HCT116 (cell line): Measurements from ENCODE around the gene DTNBP1. TPM values are rescaled to one million over a fixed set of nuclear protein-coding genes. Genes with fewer than 3 reads are reported as not detected.

Source experiments
- ATAC-seq: fragments of 200-7000 bp; cut with Tn5 transposase; 2 replicates; pipeline ENCODE4 v1.9.1; 2020; ENCODE audit warnings: mild to moderate bottlenecking, moderate library complexity
- BruUV-seq: library from RNA; stranded (reverse); fragments of 400-500 nt; replicated peaks from 2 replicates; lab custom pipeline; 2021; lab: Mats Ljungman, UMichigan
- CTCF ChIA-PET: fragments of 300-600 bp; sonication (Branson Sonifier 250); formaldehyde crosslinking; loops from one replicate; lab custom pipeline; 2021; ENCODE audit warnings: antibody characterized with exemption; lab: Charles Lee
- POLR2A ChIA-PET: fragments of 300-600, 350-600 bp; sonication (Branson Sonifier 250); formaldehyde crosslinking; loops from one replicate; lab custom pipeline; 2021; ENCODE audit warnings: antibody characterized with exemption; lab: Charles Lee
- RAD21 ChIA-PET, 2 experiments: fragments of 300-600 bp; sonication (Branson Sonifier 250); formaldehyde crosslinking; loops; one replicate each; lab custom pipeline; 2023; ENCODE audit warnings: low total read pairs in 2 of 2; ENCODE audit not compliant: uncharacterized antibody in 2 of 2, unreplicated experiment in 2 of 2, low non-redundant PET in 1 of 2; lab: Charles Lee
- DNase-seq: peaks from one replicate; pipeline ENCODE4 v3.0.0-alpha.2; 2010; ENCODE audit warnings: low read depth, low spot score
- H2AFZ ChIP-seq: fragments of 200-600 bp; shearing (Covaris generic), sonication (generic); 2 replicates; pipeline ENCODE4 v1.6.1; 2017; ENCODE audit warnings: low read depth, mixed run types, mixed read lengths, antibody characterized with exemption, low read length; ENCODE audit not compliant: poor library complexity, severe bottlenecking
- H3K27ac ChIP-seq: 2 replicates; pipeline ENCODE4 v1.5.1; 2012; ENCODE audit warnings: low read depth, low read length
- H3K27me3 ChIP-seq: fragments of 200-600 bp; sonication (generic); 2 replicates; pipeline ENCODE4 v1.6.1; 2016; ENCODE audit warnings: mixed run types, low read length, mixed read lengths; ENCODE audit not compliant: insufficient read depth
- H3K36me3 ChIP-seq, 2 experiments: fragments of 200-500 bp in 1 of 2; fragments of 200-600 bp in 1 of 2; sonication (Bioruptor generic) in 1 of 2; sonication (generic) in 1 of 2; 2 replicates each; pipeline versions ENCODE4 v1.5.1 to v1.6.1; 2014 to 2016; ENCODE audit warnings: low read length in 2 of 2, inconsistent platforms in 1 of 2, mixed read lengths in 1 of 2, mixed run types in 1 of 2; ENCODE audit not compliant: insufficient read depth in 2 of 2, control insufficient read depth in 1 of 2
- H3K4me1 ChIP-seq, 2 experiments: fragments of 200-600 bp in 1 of 2; sonication (generic) in 1 of 2; 2 replicates each; pipeline versions ENCODE4 v1.5.1 to v1.6.1; 2012 to 2017; ENCODE audit warnings: low read length in 2 of 2, inconsistent platforms in 1 of 2, mild to moderate bottlenecking in 1 of 2, mixed read lengths in 1 of 2, mixed run types in 1 of 2, moderate library complexity in 1 of 2; ENCODE audit not compliant: insufficient read depth in 2 of 2, control insufficient read depth in 1 of 2
- H3K4me2 ChIP-seq: fragments of 200-600 bp; sonication (generic); 2 replicates; pipeline ENCODE4 v1.6.1; 2017; ENCODE audit warnings: mixed run types, low read length, mixed read lengths
- H3K4me3 ChIP-seq, 2 experiments: fragments of 200-600 bp in 1 of 2; sonication (generic) in 1 of 2; replicated peaks in 1 of 2; 2 replicates each; pipeline ENCODE4 v1.5.1; 2011 to 2016; ENCODE audit warnings: low read length in 2 of 2, control low read depth in 1 of 2, low read depth in 1 of 2, mild to moderate bottlenecking in 1 of 2, mixed read lengths in 1 of 2, mixed run types in 1 of 2
- H3K79me2 ChIP-seq: fragments of 200-600 bp; sonication (generic); 2 replicates; pipeline ENCODE4 v1.6.1; 2017; ENCODE audit warnings: mild to moderate bottlenecking, mixed run types, low read length, moderate library complexity, mixed read lengths; ENCODE audit not compliant: insufficient read depth
- H3K9ac ChIP-seq: fragments of 200-600 bp; sonication (generic); 2 replicates; pipeline ENCODE4 v1.6.1; 2016; ENCODE audit warnings: low read length, mixed read lengths
- H3K9me2 ChIP-seq: fragments of 200-600 bp; sonication (generic), shearing (Covaris generic); 2 replicates; pipeline ENCODE4 v1.6.1; 2017; ENCODE audit warnings: mixed run types, mild to moderate bottlenecking, moderate library complexity; ENCODE audit not compliant: insufficient read depth
- H3K9me3 ChIP-seq, 2 experiments: fragments of 200-500 bp in 1 of 2; fragments of 200-600 bp in 1 of 2; sonication (Bioruptor generic) in 1 of 2; sonication (generic) in 1 of 2; 2 replicates each; pipeline ENCODE4 v1.6.1; 2014 to 2017; ENCODE audit warnings: low read length in 2 of 2, mixed read lengths in 2 of 2, inconsistent platforms in 1 of 2, low read depth in 1 of 2, mild to moderate bottlenecking in 1 of 2, mixed run types in 1 of 2, moderate library complexity in 1 of 2; ENCODE audit not compliant: control insufficient read depth in 1 of 2, insufficient read depth in 1 of 2
- H4K20me1 ChIP-seq: fragments of 200-600 bp; sonication (generic), shearing (Covaris generic); 2 replicates; pipeline ENCODE4 v1.6.1; 2017; ENCODE audit warnings: mixed run types, mild to moderate bottlenecking, moderate library complexity; ENCODE audit not compliant: insufficient read depth
- ATF3 ChIP-seq: IDR thresholded peaks from 2 replicates; pipeline ENCODE4 v1.6.1; 2012
- CEBPB ChIP-seq: IDR thresholded peaks from 2 replicates; pipeline ENCODE4 v1.6.1; 2012; ENCODE audit warnings: low read depth
- EGR1 ChIP-seq: IDR thresholded peaks from 2 replicates; pipeline ENCODE4 v1.6.1; 2012; ENCODE audit warnings: low read depth
- ELF1 ChIP-seq: IDR thresholded peaks from 2 replicates; pipeline ENCODE4 v1.6.1; 2012; ENCODE audit warnings: low read depth, borderline replicate concordance
- EZH2phosphoT487 ChIP-seq: fragments of 200-600 bp; IDR thresholded peaks from 2 replicates; pipeline ENCODE4 v1.6.1; 2018; ENCODE audit warnings: antibody characterized with exemption, borderline replicate concordance
- JUND ChIP-seq: IDR thresholded peaks from 2 replicates; pipeline ENCODE4 v1.6.1; 2012
- POLR2A ChIP-seq: IDR thresholded peaks from 2 replicates; pipeline ENCODE4 v1.7.0; 2011; ENCODE audit warnings: borderline replicate concordance; ENCODE audit not compliant: insufficient read depth, insufficient read length; ENCODE audit errors: extremely low read depth
- POLR2AphosphoS5 ChIP-seq: IDR thresholded peaks from 2 replicates; pipeline ENCODE4 v1.6.1; 2011; ENCODE audit warnings: mild to moderate bottlenecking, low read depth, low read length, moderate library complexity
- RAD21 ChIP-seq: IDR thresholded peaks from 2 replicates; pipeline ENCODE4 v1.6.1; 2012; ENCODE audit warnings: low read depth, mild to moderate bottlenecking
- SRF ChIP-seq: IDR thresholded peaks from 2 replicates; pipeline ENCODE4 v1.6.1; 2012; ENCODE audit warnings: low read depth
- TCF7L2 ChIP-seq: IDR thresholded peaks from 2 replicates; pipeline ENCODE4 v1.7.0; 2011; ENCODE audit warnings: borderline replicate concordance, inconsistent platforms; ENCODE audit not compliant: insufficient read depth, insufficient read length; ENCODE audit errors: extremely low read depth
- YY1 ChIP-seq: IDR thresholded peaks from 2 replicates; pipeline ENCODE4 v1.6.1; 2011; ENCODE audit warnings: low read length, low read depth, moderate library complexity, mild to moderate bottlenecking; ENCODE audit not compliant: insufficient replicate concordance; ENCODE audit errors: extremely low read depth
- ZFX ChIP-seq: fragments of 450-650 bp; IDR thresholded peaks from 2 replicates; pipeline ENCODE4 v1.6.1; 2017
- ZNF274 ChIP-seq: fragments of 200-500 bp; sonication (Bioruptor generic); IDR thresholded peaks from 2 replicates; pipeline ENCODE4 v1.6.1; 2014; ENCODE audit warnings: mild to moderate bottlenecking, low read depth, low read length, inconsistent platforms
- intact Hi-C: fragments of 100-400 bp; cut with micrococcal nuclease; formaldehyde crosslinking; loops from 2 replicates; pipeline ENCODE4 v1.10.0; 2022
- total RNA-seq: library from RNA; stranded (reverse); gene quantifications from one replicate; pipeline ENCODE4 v1.2.1, GENCODE V29; 2021; ENCODE audit not compliant: unreplicated experiment
- TF ChIP-seq, protein P1 (sequence below): IDR thresholded peaks from 2 replicates; pipeline ENCODE4 v1.6.1; 2012
- TF ChIP-seq, protein P2 (sequence below): IDR thresholded peaks from 2 replicates; pipeline ENCODE4 v1.6.1; 2011; ENCODE audit warnings: mild to moderate bottlenecking, low read length, moderate library complexity; ENCODE audit not compliant: insufficient replicate concordance; ENCODE audit errors: extremely low read depth

Gene DTNBP1
- total RNA-seq, 1 experiment from 2014 or later: 16.7 TPM

- Histone ChIP-seq H3K9me2 (no peaks in the 10 kb centered on the region; the same call in 1 of the 2 replicates), H3K79me2 (peaks cover 10% of the 10 kb centered on the region; the same call in 1 of the 2 replicates), H3K27me3 (no peaks in the 10 kb centered on the region), H3K9ac (no peak overlapping the region), H3K4me2 (no peak overlapping the region), H3K27ac (no peak overlapping the region), H3K4me1 (no peaks in the 10 kb centered on the region), H2AFZ (no peak overlapping the region), H3K9me3 (no peaks in the 10 kb centered on the region), H3K36me3 (0 out of 4 replicates have a peak, but pooled peaks cover 0 to 2% of the 10 kb centered on the region in 2 experiments), H4K20me1 (no peaks in the 10 kb centered on the region), H3K4me3 (no peak overlapping the region)
- TF ChIP-seq ATF3 (no peak), TCF7L2 (no peak), YY1 (no peak), EGR1 (no peak), POLR2AphosphoS5 (no peak), SRF (no peak), EZH2phosphoT487 (no peak), JUND (no peak), ZNF274 (no peak), ELF1 (no peak), POLR2A (no peak), RAD21 (no peak), CEBPB (no peak), ZFX (no peak)
- TF ChIP-seq, protein P1, sequence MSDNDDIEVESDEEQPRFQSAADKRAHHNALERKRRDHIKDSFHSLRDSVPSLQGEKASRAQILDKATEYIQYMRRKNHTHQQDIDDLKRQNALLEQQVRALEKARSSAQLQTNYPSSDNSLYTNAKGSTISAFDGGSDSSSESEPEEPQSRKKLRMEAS: no peak
- TF ChIP-seq, protein P2, sequence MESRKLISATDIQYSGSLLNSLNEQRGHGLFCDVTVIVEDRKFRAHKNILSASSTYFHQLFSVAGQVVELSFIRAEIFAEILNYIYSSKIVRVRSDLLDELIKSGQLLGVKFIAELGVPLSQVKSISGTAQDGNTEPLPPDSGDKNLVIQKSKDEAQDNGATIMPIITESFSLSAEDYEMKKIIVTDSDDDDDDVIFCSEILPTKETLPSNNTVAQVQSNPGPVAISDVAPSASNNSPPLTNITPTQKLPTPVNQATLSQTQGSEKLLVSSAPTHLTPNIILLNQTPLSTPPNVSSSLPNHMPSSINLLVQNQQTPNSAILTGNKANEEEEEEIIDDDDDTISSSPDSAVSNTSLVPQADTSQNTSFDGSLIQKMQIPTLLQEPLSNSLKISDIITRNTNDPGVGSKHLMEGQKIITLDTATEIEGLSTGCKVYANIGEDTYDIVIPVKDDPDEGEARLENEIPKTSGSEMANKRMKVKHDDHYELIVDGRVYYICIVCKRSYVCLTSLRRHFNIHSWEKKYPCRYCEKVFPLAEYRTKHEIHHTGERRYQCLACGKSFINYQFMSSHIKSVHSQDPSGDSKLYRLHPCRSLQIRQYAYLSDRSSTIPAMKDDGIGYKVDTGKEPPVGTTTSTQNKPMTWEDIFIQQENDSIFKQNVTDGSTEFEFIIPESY: no peak
- BruUV-seq: no TSS peak
- ATAC-seq (no peak), DNase-seq (no peak)
- ChIA-PET RAD21 (no interaction called here), POLR2A (no interaction called here), CTCF (no interaction called here)
- intact Hi-C loops: no loop called here
Observed at GRCh38 chr6:15483060-15483459, 179.8 kb downstream of the DTNBP1 start.
